ENCODE results near the gene IRF7.

GRCh38 chr11:614021-614622 is 1.6 kb downstream of the IRF7 start:
- no peak for TF ChIP-seq CTCF (conservative IDR thresholded peaks at IDR 0.05; ENCODE audit: low read depth in 2 of 2)
- TF ChIP-seq ZNF114 (CRISPR knock-in tag; IDR thresholded peaks at IDR 0.05): no peak
- no peak for TF ChIP-seq EZH2 (IDR thresholded peaks at IDR 0.05; ENCODE audit: low read depth, unreplicated experiment)
- TF ChIP-seq NANOG (IDR thresholded peaks at IDR 0.05; ENCODE audit: borderline replicate concordance): no peak
- no peak for TF ChIP-seq EZH2phosphoT487 (IDR thresholded peaks at IDR 0.05; ENCODE audit: unreplicated experiment)
- no peak for TF ChIP-seq REST (IDR thresholded peaks at IDR 0.05; ENCODE audit: unreplicated experiment)
- TF ChIP-seq ZNF462 (CRISPR knock-in tag; IDR thresholded peaks at IDR 0.05): no peak
- no peak; the same call in 1 of the 2 replicates for TF ChIP-seq POLR2AphosphoS5 (IDR thresholded peaks at IDR 0.05; ENCODE audit: low read depth)
- TF ChIP-seq CREB1 (CRISPR knock-in tag; IDR thresholded peaks at IDR 0.05; ENCODE audit: low read depth): no peak
- TF ChIP-seq ETS1 (IDR thresholded peaks at IDR 0.05): no peak
- TF ChIP-seq ZNF331 (CRISPR knock-in tag; IDR thresholded peaks at IDR 0.05; ENCODE audit: low read depth): no peak
- no peak for TF ChIP-seq STAT1 (IDR thresholded peaks at IDR 0.05; ENCODE audit: unreplicated experiment)
- no peak for TF ChIP-seq JUNB (IDR thresholded peaks at IDR 0.05; ENCODE audit: unreplicated experiment)
